ENCODE data around the gene SOCS1.
A peak's percentile ranks its signal among the peaks of the same experiment; 100 is the strongest.

Gene SOCS1

DNA sequence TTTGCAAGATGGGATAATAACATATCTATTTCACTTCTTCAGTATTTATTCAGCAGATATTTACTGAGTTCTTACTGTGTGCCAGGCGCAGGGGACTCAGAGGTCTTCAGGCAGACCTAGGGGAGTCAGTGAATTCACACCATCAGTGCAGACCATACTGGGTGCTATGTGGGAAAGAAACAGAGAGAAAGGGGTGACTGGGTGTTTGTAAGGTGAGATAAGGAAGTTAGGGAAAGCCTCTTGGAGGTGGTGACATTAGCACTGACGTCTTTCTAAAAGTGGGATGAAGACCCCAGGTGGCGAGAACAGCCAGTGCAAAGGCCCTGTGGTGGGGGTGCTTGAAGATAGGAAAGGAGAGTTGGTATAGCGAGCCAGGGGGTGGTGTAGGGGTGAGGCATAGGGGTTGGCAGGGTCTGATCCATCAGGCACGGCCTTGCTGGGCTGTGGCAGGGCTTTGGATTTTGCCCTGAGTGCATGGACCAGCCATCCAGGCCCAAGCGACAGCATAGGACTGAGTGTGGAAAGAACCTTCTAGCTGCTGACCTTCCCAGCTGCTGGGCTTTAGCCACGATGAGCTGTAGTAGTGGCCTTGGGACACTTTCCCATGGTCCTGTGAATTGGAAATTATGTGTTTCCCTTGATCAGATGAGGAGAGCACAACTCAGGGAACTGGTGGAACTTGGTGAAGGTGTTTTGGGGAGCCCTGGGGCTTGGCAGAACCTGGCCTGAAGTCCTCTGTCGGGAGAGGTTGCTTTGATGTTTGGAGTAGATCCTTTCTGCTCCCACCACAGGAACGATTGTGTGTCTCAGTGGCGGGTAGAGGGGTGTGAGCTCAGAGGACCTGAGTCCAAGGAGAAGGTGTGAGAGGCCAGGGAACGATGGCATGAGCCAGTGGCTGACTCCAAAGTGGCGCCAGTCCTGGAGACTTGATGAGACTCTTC lies 3.9 kb upstream of the SOCS1 start:
- no peak for DNase-seq

DNA sequence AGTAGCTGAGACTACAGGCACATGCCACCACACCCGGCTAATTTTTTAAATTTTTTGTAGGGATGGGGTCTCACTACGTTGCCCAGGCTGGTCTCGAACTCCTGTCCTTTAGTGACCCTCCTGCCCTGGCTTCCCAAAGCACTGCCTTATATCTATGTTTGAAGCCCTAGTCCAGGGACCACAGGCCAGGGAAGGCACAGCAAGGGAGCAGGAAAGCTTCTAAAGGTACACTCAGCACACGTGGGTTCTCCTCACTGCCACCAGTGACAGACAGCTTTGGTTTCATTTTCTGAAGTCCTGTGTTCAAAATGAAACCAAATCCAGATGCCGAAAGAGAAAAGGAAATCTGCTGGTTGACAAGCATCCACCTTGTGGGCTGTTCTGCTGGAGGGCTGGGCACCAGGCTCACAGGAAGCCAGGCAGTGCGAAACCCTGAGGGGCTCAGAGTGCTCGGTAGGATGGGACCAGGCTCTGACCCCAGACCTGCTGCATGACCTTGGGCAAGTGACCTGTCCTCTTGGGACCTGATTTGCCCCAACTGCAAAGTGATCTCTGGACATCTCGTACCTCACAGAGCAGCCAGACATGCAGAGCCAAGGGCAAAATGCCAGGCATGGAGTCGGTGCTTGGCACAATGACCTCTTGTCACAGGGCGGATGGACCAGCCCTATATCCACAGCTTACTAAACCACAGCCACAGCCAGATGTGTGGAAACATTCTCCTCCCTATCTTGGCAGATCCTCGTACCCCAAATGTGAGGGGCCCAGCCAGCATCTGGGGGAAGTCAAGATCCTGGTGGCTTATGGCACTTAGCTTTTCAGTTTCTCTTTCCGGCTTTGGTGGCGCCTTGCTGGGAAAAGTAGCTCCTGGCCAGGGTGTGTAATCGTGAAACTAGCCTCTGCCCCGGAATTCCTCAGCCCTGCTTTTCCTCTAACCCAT lies 2.8 kb upstream of the SOCS1 start:
- no peak for DNase-seq

DNA sequence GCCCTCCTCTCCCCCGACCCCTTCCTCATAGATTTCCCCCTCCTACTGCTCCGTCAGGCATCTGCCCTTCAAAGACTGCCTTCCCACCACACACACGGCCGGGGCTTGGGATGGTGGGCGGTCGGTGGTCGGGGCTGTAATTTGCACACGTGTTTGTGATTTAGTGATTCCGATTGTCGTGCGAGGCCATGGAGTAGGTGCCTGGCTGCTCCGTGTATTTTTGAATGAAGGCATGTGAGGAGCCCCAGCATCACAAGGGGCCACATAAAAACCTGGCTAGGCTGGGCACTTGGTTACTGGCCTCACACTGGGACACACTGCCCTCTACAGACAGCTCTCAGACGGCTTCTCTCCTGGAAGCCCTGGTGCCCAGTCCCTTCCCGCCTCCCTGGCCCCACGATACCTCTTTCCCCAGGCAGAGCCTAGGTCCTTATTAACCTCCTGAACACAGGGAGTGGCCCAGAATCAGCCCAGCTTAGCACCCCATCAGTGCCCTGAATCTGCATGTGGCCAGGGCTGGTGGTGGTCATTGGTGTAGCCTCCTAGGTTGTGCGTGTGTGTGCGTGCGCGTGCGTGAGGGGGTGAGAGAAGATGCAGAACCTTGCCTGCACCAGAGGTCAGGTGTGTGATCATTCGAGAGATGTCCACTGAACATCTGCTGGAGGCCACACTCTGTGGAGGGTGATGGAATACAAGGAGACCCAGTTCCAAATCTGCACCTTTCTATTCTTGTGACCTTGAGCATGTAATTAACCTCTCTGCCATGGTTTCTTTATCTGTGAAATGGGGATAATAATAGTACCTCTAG lies 1.3 kb upstream of the SOCS1 start:
- peak; percentile 75 for DNase-seq

DNA sequence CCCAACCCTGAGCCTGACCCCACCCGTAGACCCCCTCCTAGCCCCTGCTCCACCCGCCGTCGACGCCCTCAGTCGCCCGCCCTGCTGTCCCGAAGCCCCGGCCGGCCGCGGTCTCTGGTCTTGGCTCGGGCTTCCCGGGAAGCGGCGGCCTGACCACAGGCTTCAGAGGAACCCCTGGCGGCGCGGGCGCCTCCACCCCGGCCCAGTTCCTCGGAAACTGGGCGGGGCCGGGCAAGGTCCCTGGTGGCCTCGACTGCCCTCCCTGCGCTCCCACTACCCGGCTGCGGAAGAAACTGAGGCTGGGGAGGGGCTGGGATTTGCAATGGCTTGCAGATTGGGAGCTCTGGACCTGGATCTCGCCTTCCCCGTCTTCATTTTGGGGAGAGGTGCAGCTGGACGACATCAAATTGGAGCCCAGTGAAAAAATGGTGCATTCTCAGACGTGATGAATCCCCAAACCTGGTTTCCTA lies 692 bp upstream of the SOCS1 start:
- DNase-seq: peak; percentile 81

DNA sequence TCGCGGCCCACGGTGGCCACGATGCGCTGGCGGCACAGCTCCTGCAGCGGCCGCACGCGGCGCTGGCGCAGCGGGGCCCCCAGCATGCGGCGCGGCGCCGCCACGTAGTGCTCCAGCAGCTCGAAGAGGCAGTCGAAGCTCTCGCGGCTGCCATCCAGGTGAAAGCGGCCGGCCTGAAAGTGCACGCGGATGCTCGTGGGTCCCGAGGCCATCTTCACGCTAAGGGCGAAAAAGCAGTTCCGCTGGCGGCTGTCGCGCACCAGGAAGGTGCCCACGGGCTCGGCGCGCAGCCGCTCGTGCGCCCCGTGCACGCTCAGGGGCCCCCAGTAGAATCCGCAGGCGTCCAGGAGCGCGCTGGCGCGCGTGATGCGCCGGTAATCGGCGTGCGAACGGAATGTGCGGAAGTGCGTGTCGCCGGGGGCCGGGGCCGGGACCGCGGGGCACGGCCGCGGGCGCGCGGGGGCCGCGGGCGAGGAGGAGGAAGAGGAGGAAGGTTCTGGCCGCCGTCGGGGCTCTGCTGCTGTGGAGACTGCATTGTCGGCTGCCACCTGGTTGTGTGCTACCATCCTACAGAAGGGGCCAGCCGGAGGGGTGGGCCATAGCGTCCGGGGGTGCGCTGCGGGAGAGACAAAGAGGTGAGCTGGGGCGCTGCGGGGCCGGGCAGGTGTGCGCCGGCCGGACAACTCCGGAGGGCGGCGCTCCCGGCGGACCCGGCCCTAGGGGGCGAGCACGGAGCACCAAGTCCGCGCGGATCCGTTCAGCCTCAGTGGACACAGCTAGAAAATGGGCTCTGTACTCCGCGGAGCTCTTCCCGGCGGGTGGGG lies 879 bp downstream of the SOCS1 start:
- peak; percentile 64 for DNase-seq

DNA sequence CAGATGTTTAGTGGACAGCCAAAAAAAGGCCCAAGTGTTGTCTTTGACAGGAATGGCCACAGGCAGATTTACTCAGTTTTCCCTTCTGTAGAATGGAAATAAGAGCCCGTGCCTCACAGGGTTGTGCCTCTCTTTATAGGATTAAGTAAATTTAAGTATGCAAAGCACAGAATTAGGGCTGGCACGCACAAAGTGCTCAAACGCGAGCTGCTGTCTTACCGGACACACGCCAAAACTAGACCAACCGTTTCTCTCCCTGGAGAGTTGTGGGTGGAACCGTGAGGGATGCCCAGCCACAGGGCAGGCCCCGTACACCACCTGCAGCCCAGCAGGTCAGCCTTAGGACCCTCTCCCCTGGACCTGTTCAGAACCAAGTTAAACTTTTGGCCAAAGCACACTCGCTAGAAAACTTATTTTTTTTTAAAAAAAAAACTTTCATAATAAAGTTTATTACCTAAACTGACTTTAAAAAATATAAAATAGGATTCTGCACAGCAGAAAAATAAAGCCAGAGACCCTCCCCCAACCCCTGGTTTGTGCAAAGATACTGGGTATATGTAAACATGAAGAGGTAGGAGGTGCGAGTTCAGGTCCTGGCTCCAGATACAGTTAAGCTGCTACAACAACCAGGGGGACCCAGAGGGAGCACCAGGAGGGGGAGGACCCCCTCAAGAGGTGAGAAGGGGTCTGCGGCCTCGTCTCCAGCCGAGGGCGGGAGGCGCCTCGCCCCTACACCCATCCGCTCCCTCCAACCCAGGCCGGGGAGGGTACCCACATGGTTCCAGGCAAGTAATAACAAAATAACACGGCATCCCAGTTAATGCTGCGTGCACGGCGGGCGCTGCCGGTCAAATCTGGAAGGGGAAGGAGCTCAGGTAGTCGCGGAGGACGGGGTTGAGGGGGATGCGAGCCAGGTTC lies 1.8 kb downstream of the SOCS1 start:
- peak; percentile 59 for DNase-seq

DNA sequence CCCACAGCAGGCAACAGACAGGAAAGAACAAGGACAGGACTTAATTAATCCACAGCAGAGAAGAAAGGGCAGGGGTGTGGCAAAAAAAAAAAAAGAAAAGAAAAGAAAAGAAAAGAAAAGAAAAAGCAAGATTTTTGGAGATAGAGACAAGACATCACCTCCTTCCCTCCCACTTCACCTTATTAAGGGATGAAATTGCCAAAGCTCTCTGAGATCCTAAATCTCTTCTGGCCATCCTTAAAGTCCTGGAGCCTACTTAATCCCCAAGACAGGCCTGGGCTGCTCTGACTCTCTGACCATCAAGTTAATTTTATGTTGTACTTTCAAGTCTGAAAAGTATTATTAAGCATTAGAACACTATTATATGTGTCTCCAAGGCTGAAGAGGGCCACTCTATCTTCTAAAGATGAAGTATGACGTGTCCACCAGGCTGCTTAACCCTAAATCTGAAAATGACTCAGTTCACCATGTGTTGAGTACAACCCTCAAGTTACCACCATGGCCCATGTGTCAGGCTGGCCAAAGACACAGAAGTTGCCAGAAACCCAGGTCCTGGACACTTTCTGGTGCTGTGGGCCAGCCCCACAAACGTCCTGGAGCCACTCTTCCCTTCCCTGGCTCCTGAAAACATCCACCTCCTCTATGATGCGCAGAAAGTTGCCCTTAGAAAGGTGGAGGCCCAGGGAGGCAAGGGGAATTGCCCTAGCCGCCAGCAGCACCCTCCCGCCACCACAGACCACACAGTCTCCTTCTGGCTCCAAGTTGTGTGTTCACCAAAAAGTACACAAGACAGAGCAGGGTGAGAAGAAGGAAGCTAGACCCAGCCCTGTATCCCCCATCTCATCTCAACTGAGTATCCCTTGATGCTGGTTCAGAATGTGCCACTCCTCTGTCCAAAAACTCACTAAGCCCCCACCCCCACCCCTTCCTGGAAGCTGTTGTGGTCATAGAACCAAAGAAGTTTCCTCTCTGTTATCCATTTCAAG lies 2.7 kb downstream of the SOCS1 start:
- peak; percentile 70 for DNase-seq

DNA sequence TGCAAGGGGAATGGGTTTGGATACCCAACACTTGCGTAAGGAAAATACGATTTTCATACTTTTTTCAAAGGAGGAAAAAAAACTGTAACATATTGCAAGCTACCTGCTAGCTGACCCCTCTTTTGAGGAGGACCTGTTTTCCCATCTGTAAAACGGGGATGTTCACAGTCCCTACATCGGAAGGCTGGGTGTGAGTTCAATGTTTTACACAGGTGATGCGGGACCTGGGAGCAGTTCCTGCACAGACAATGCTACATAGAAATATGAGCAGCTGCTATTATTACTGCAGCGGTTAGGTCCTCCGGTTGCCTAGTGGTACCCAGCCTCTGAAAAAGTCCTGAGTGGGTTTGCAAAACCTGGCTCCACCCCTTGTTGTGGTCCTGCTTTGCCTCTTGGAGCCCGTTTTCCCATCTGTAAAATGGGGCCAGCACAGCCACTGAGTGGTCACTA lies 3.5 kb downstream of the SOCS1 start:
- DNase-seq: peak; percentile 71

DNA sequence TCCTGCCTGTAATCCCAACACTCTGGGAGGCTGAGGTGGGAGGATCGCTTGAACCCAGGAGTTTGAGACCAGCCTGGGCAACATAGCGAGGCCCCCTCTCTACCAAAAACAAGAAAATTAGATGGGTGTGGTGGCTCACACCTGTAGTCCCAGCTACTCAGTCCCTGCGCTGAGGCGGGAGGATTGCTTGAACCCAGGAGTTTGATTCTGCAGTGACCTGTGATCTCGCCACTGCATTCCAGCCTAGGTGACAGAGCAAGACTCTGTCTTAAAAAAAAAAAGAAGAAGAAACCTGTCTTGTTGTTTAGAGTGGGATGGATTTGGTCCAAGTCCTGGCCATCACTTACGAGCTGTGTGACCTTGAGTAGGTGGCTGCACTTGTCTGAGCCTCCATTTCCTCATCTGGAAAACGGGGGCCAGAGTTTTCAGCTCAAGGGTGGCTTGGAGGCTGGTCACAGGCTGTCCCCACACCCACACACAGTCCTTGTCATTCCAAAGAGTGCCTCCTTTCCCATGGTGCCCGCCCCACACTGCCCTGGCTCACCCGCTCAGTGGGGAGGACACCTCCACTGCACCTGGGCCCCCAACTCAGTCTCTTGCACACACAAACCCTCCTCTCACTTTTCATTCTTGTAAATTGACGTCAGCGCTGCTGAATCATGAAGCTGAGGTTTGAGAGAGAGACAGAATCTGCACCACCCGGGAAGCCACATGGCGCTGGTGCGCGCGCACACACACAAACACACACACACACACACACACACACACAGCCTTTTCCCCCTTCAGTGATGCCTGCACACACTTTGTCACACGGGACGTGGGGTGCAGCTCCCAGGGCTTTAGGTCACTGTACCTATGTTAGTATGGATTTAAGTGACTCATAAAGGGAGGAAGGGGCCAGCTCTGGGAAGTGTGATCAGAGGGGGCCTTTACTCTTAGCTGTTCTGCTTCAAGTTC lies 4.2 kb downstream of the SOCS1 start:
- DNase-seq: peak; percentile 91

DNA sequence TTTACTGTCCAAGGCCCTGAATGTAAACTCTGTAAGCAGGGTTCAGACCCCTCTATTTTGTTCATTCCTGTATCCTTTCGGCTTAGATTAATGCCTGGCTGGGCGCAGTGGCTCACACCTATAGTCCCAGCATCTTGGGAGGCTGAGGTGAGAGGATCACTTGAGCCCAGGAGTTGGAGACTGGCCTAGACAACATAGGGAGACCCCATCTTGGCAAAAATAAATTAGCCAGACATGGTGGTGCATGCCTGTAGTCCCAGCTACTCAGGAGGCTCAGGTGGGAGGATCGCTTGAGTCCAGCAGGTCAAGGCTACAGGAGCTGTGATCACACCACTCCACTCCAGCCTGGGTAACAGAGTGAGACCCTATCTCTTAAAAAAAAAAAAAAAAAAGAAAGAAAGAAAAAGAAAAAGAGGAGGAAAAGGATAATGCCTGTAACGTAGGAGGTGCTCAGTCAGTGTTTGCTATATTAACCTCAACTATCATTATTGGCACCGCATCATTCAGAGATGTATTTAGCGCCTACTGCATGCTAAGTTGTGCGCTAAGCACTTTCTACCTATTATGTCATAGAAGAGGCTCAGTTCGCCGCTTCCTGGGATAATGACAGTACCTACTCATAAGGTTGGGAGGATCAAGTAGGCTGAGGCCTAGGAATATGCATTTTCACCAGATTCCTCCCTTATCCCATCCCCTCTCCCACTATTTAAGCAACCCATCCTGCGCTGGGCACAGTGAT lies 5.0 kb downstream of the SOCS1 start:
- DNase-seq: peak; percentile 56

DNA sequence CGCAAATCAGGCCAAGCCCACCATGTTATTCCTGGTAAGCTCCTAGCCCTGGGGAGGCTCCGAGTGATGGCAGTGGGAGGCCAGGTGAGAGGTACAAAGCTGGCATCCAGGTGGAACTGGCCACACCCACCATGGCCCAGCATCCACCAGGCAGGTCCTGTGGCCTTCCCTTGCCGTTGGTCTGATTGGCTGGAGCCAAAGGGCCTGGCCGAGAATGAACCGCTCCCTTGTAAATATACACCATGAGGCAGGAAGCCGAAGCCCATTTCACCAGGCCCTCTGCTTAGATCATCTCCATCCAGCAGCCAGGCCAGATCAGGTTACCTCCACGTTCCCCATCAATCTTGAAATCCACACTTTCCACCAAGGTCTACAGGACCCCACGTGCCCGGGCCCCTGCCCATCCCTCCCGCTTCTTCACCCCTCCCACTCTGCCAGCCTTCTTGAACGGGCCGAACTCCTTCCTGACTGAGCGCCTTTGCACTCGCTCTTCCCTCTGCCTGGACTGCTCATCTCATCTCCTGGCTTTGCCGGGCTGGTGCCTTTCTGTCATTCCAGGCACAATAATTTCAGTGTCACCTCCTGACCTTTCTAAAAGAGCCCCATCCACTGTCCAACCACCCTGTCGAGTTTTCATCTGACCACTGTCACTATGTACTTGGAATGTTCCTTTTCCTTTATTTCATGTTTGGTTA lies 5.8 kb downstream of the SOCS1 start:
- peak; percentile 71 for DNase-seq

DNA sequence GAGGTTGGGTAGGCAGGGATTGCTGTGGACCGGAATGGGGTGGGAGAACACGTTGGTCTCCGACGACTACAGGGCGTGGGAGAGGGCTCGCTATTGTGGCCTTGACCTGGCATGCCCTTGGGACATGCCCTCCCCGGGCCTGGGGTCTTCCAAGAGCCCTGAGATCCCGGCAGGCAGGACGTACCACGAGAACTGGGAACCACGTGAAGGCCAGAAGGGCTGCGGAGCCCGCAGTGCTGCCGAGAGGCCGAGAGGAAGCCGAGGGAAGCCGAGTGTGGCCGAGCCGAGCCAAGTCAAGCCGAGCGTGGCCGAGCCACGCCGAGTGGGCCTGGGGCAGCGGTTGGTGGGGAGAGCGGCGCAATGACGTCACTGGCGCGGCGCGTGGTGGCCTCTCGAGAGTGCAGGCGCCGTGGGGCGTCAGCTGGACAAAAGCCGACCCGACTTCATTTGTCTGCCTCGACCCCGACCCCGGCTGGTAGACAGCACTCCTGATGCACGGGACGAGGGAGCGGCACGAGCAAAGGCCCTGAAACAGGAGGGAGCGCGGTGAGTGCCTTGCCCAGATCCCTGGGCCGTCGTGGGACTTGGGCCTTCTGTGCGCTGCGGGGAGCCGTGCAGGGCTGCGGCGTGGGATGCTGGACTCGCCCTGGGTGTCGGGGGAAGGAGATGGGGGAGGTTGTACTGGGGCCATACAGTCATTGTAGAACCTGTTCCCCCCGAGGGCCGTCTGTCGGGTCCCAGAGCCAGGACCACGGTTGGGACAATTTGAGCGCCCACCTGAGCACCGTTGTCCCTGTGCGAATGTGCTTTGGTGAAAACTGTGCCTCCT lies 6.6 kb downstream of the SOCS1 start:
- DNase-seq: no peak

DNA sequence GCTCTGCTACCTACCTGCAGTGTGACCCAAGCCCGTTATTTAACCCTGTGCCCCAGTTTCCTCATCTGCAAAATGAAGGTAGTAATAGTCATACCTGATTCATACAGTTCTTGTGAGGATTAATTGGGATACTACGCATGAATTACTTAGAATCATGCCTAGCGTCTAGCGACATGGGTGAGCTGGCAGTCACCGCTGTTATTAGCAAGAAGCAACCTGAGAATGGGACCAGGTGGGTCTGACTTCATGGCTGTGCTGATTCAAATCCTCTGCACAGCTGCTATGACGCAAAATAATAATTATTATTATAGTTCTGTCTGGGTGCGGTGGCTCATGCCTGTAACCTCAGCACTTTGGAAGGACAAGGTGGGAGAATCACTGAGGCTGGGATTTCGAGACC lies 7.9 kb downstream of the SOCS1 start:
- DNase-seq: no peak

DNA sequence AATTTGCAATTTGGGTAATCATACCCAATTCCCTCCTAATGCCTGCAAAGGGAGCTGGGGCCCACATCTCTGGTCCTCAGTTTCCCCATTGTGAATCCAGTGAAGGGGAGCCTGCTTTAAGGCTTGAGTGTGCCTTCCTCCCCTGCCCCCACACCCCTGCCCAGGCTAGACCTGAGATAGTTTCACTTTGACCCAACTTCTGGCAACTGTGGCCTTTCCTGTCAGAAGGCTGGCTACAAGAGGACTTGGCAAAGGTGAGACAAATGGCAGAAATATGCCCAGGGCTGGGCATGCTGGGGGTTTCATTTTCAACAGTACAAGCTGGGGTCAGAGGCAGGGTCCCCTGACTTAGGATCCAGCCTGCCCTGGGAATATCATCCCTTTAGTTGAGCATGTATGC lies 10.0 kb downstream of the SOCS1 start:
- peak; percentile 61 for DNase-seq

DNA sequence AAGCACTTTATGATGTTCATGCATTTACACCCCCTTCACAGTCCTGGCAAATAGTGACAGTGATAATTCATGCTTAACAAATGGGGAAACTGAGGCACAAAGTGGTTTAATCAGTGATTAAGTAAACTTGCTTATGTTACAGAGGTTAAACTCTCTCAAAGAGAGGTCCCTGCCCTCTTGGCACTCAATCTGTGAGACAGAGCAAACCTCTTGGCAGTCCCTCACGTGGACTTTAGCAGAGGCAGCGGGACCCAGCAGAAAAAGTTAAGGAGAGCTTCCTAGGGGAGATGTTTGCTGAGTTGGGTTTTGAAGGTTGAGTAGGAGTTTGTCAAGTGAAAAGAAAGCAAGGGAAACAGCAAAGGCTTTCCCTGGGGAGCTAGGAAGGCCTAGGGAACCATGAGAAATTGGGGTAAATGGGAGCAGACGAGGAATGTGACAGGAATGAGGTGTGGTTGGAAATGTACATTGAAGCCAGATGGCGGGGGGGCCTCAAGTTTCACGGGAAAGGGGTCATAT lies 10.7 kb downstream of the SOCS1 start:
- no peak for DNase-seq
